Endothelial cell of umbilical vein (primary cell): ENCODE results near the gene CPOX. TPM values are rescaled to one million over a fixed set of nuclear protein-coding genes. Genes with fewer than 3 reads are reported as not detected.

Experiments used
- BruUV-seq: library from RNA; stranded (reverse); fragments of 400-500 nt; replicated peaks from 2 replicates; lab custom pipeline; 2021; lab: Mats Ljungman, UMichigan
- CTCF ChIA-PET: fragments of 300-600, 350-600 bp; sonication (Branson Sonifier 250); formaldehyde crosslinking; loops from one replicate; lab custom pipeline; 2021; ENCODE audit warnings: antibody characterized with exemption, inconsistent platforms; lab: Charles Lee
- POLR2A ChIA-PET: fragments of 300-600, 350-600 bp; sonication (Branson Sonifier 250); formaldehyde crosslinking; loops from one replicate; lab custom pipeline; 2021; ENCODE audit warnings: antibody characterized with exemption, inconsistent platforms; lab: Charles Lee
- DNase-seq: peaks from one replicate; pipeline ENCODE4 v3.0.0-alpha.2; 2011; ENCODE audit warnings: low read depth, low spot score
- FAIRE-seq: peaks from 2 replicates; lab custom pipeline; 2011; peaks lifted over from hg19 to GRCh38; lab: Jason Lieb, UNC
- H2AFZ ChIP-seq: 2 replicates; pipeline ENCODE4 v1.6.0; 2012; ENCODE audit warnings: low read depth, low read length, control low read depth, inconsistent platforms
- H3K27ac ChIP-seq: 2 replicates; pipeline ENCODE4 v1.5.1; 2011; ENCODE audit warnings: low read depth, mild to moderate bottlenecking, control low read depth, low read length, moderate library complexity; ENCODE audit not compliant: insufficient read depth
- H3K27me3 ChIP-seq, 2 experiments: 2 replicates each; pipeline versions ENCODE4 v1.6.0 to v1.6.1; 2011; ENCODE audit warnings: low read length in 2 of 2, mixed read lengths in 1 of 2; ENCODE audit not compliant: control insufficient read depth in 2 of 2, insufficient read depth in 2 of 2
- H3K36me3 ChIP-seq, 2 experiments: 2 replicates in 1 of 2; 3 replicates in 1 of 2; pipeline ENCODE4 v1.5.1; 2011; ENCODE audit warnings: low read length in 2 of 2, mild to moderate bottlenecking in 1 of 2, moderate library complexity in 1 of 2; ENCODE audit not compliant: control insufficient read depth in 2 of 2, insufficient read depth in 2 of 2; ENCODE audit errors: extremely low read depth in 1 of 2
- H3K4me1 ChIP-seq: 3 replicates; pipeline ENCODE4 v1.5.1; 2011; ENCODE audit warnings: mild to moderate bottlenecking, low read length; ENCODE audit not compliant: control insufficient read depth, insufficient read depth; ENCODE audit errors: extremely low read depth
- H3K4me2 ChIP-seq: 2 replicates; pipeline ENCODE4 v1.6.1; 2011; ENCODE audit warnings: low read length, control low read depth, mixed read lengths; ENCODE audit not compliant: insufficient read depth
- H3K4me3 ChIP-seq, 3 experiments: fragments of 200-600 bp in 1 of 3; sonication (generic), shearing (Covaris generic) in 1 of 3; replicated peaks in 1 of 3; 2 replicates each; pipeline ENCODE4 v1.5.1; 2011 to 2016; ENCODE audit warnings: control low read depth in 3 of 3, low read length in 3 of 3, mild to moderate bottlenecking in 2 of 3, inconsistent platforms in 1 of 3, low read depth in 1 of 3, moderate library complexity in 1 of 3; ENCODE audit not compliant: insufficient read depth in 1 of 3
- H3K79me2 ChIP-seq: 2 replicates; pipeline ENCODE4 v1.6.0; 2012; ENCODE audit warnings: low read length, inconsistent platforms; ENCODE audit not compliant: control insufficient read depth, insufficient read depth
- H3K9ac ChIP-seq: replicated peaks from 2 replicates; pipeline ENCODE3; 2011; ENCODE audit warnings: low read length, control low read depth; ENCODE audit not compliant: insufficient read depth; ENCODE audit errors: extremely low read depth
- H3K9me1 ChIP-seq: replicated peaks from 3 replicates; pipeline ENCODE4 v1.6.0; 2011; ENCODE audit warnings: mild to moderate bottlenecking, low read length; ENCODE audit not compliant: control insufficient read depth, insufficient read depth; ENCODE audit errors: extremely low read depth
- H3K9me3 ChIP-seq: replicated peaks from 2 replicates; pipeline ENCODE4 v1.5.1; 2012; ENCODE audit warnings: low read length, inconsistent platforms; ENCODE audit not compliant: control insufficient read depth, insufficient read depth
- H4K20me1 ChIP-seq: replicated peaks from 2 replicates; pipeline ENCODE3; 2011; ENCODE audit warnings: mild to moderate bottlenecking, low read length; ENCODE audit not compliant: control insufficient read depth, insufficient read depth; ENCODE audit errors: extremely low read depth
- CTCF ChIP-seq, 2 donors: IDR thresholded peaks; 1 replicate in 1 of 2; 2 replicates in 1 of 2; pipeline ENCODE4 v1.5.1; 2011; ENCODE audit warnings: low read length in 2 of 2, mild to moderate bottlenecking in 2 of 2, moderate library complexity in 2 of 2, control low read depth in 1 of 2, inconsistent platforms in 1 of 2, low read depth in 1 of 2; ENCODE audit not compliant: insufficient read depth in 1 of 2; ENCODE audit errors: extremely low read depth in 1 of 2
- EZH2 ChIP-seq: IDR thresholded peaks from 2 replicates; pipeline ENCODE4 v1.6.1; 2012; ENCODE audit warnings: borderline replicate concordance, low read depth, mild to moderate bottlenecking, moderate library complexity, low read length, inconsistent platforms; ENCODE audit not compliant: severe bottlenecking
- FOS ChIP-seq: IDR thresholded peaks from 2 replicates; pipeline ENCODE4 v1.6.1; 2011; ENCODE audit warnings: mild to moderate bottlenecking, low read length, moderate library complexity, borderline replicate concordance; ENCODE audit not compliant: insufficient read depth
- JUN ChIP-seq: IDR thresholded peaks from 2 replicates; pipeline ENCODE4 v1.6.1; 2011; ENCODE audit warnings: borderline replicate concordance, low read depth; ENCODE audit not compliant: insufficient read length, insufficient read depth
- MAX ChIP-seq: IDR thresholded peaks from 2 replicates; pipeline ENCODE4 v1.6.1; 2011; ENCODE audit not compliant: insufficient read depth, insufficient read length
- MYC ChIP-seq: IDR thresholded peaks from one replicate; pipeline ENCODE4 v1.6.1; 2011; ENCODE audit warnings: mild to moderate bottlenecking, low read depth, low read length
- POLR2A ChIP-seq: IDR thresholded peaks from 2 replicates; pipeline ENCODE4 v1.6.1; 2012; ENCODE audit warnings: low read depth, mild to moderate bottlenecking, control low read depth, low read length
- POLR2AphosphoS5 ChIP-seq: IDR thresholded peaks from 2 replicates; pipeline ENCODE4 v1.6.1; 2012; ENCODE audit warnings: low read depth, mild to moderate bottlenecking, control low read depth, low read length, moderate library complexity; ENCODE audit not compliant: insufficient read depth
- dilution Hi-C: fragments of 300-500 bp; cut with MboI; formaldehyde crosslinking; loops from one replicate; pipeline ENCODE4 v1.15.0; 2019; ENCODE audit warnings: low sequenced_read_pairs; ENCODE audit not compliant: extremely low pct_ligation_motif_present
- intact Hi-C: fragments of 100-400 bp; cut with micrococcal nuclease; formaldehyde crosslinking; loops from one replicate; pipeline ENCODE4 v1.10.0; 2022
- polyA plus RNA-seq, 4 experiments: library from polyadenylated mRNA; depleted of rRNA in 3 of 4; stranded (reverse) in 3 of 4; unstranded in 1 of 4; fragments of >200 nt; gene quantifications; 2 replicates each; pipeline versions ENCODE4 v1.2.1 to v1.2.3, GENCODE V29; 2011 to 2012; ENCODE audit warnings: missing spikeins in 1 of 4
- total RNA-seq: library from RNA; stranded (reverse); gene quantifications from 2 replicates; pipeline ENCODE4 v1.2.3, GENCODE V29; 2021

CPOX gene
- total and polyA plus RNA-seq, 2 donors (not counting 3 experiments of a cell fraction or from before 2014, with no cell fraction given) = 12.3 to 24.5 TPM

- Histone ChIP-seq H3K4me1 (no peaks in the 10 kb centered on the region), H2AFZ (no peak overlapping the region), H3K9me3 (no peaks in the 10 kb centered on the region), H3K27ac (no peak overlapping the region), H3K4me2 (no peak overlapping the region), H3K79me2 (no peaks in the 10 kb centered on the region), H3K27me3 (peaks cover 5 to 12% of the 10 kb centered on the region in 2 experiments), H3K36me3 (no peaks in the 10 kb centered on the region), H3K9me1 (no peaks in the 10 kb centered on the region), H3K9ac (no peak overlapping the region), H4K20me1 (no peaks in the 10 kb centered on the region), H3K4me3 (no peak overlapping the region)
- ChIA-PET POLR2A (no interaction called here), CTCF (interaction anchor here (1.0 to 1.4 kb wide), 2 partner anchors 9 to 11 kb away, joined by 3 to 7 read pairs; no protein-coding TSS in a partner anchor)
- TF ChIP-seq MYC = no peak
- TF ChIP-seq JUN = no peak
- TF ChIP-seq CTCF (IDR thresholded peaks at IDR 0.05; ENCODE audit: extremely low read depth in 1 of 2, insufficient read depth in 1 of 2, low read depth in 1 of 2, low read length in 2 of 2) = no peak
- TF ChIP-seq FOS = no peak
- no peak for TF ChIP-seq POLR2AphosphoS5
- no peak for TF ChIP-seq POLR2A
- no peak for TF ChIP-seq MAX
- TF ChIP-seq EZH2 = no peak
- FAIRE-seq = no peak
- DNase-seq = no peak
- intact Hi-C loops = no loop called here
- dilution Hi-C loops = no loop called here
- no TSS peak for BruUV-seq
Observed at GRCh38 chr3:98563661-98564281, 29.6 kb downstream of the CPOX start.
